ENCODE measurements around the gene ANKRD63. TPM values are rescaled to one million over a fixed set of nuclear protein-coding genes. Genes with fewer than 3 reads are reported as not detected.

Gene ANKRD63
- total and polyA plus RNA-seq, 10 of the 15 experiments (the other 5 are each of a cell fraction or from before 2014, with no cell fraction given), result not detected

DNA sequence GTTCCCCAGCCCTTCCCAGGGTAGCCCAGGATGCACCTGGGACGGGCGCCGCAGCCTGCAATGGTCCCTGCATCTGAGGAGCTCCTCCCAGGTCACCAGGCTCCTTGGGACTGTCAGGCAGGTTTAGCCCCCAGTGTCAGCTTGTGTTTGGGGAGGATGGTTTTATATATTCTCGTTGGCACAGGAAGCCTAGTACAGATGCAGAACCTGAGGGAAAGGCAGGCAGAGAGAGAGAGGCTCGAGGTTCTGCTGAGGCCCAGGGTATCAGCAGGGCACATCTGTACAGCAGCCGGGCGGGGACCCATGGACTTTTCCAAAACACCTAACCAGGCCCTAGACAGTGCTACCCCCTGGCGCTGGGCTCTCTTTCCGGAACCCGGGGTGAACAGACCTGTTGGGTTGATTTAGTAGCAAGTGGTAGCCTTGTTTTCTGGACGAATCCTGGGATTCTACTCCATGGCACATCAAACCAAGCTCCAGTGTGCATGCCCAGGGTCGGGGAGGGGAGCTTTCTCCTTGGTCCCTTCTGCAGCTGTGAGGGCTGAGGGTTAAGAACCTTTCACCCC, 35.4 kb downstream of the ANKRD63 start:
- no peak overlapping the region for H3K27ac ChIP-seq (ENCODE audit: control insufficient read depth, insufficient read depth)
- intact Hi-C loops (cut with micrococcal nuclease; ENCODE audit: unreplicated experiment) (no loop called here), in situ Hi-C loops (cut with MboI) (no loop called here)
- no peaks in the 10 kb centered on the region for H3K79me2 ChIP-seq (ENCODE audit: control insufficient read depth, insufficient read depth, low read length)
- no peak overlapping the region for H3K4me3 ChIP-seq
- H3K27me3 ChIP-seq (replicated peaks in 1 of 2; ENCODE audit: control insufficient read depth in 2 of 2, insufficient read depth in 2 of 2, low read length in 1 of 2), result peaks cover 0 to 6% of the 10 kb centered on the region in 2 experiments; a peak in 2 of 4 replicates
- no TSS peak for BruUV-seq (replicated peaks)
- WGBS (ENCODE audit: insufficient coverage, insufficient replicate concordance, low lambda C conversion rate, missing lambda C conversion rate), result 65% methylated on average over 11 of the region's 12 CpGs
- no peak overlapping the region for H3K9ac ChIP-seq (ENCODE audit: control insufficient read depth, insufficient read depth, low read length)
- no peak overlapping the region for H2AFZ ChIP-seq (ENCODE audit: control insufficient read depth, low read depth, low read length)
- no peaks in the 10 kb centered on the region for H3K36me3 ChIP-seq (ENCODE audit: control insufficient read depth in 2 of 2, insufficient read depth in 2 of 2, low read length in 1 of 2)
- no peak overlapping the region for H3K4me2 ChIP-seq (ENCODE audit: control insufficient read depth, insufficient read depth)
- FAIRE-seq, result no peak
- no peak for DNase-seq (ENCODE audit: low read depth, low spot score)
- ChIA-PET POLR2A (interaction anchor here (0.5 kb wide), 1 partner anchor 62 kb away, joined by 3 read pairs; no protein-coding TSS in a partner anchor), RAD21 (ENCODE audit: unreplicated experiment) (interaction anchor here (1.1 kb wide), 1 partner anchor 202 kb away, joined by 4 read pairs; no protein-coding TSS in a partner anchor), SMC1A (ENCODE audit: uncharacterized antibody, unreplicated experiment) (no interaction called here), CTCF (interaction anchor here (0.6 to 1.0 kb wide), 3 partner anchors 25 to 229 kb away, joined by 3 to 4 read pairs (median 3); no protein-coding TSS in a partner anchor)
- no peak for ATAC-seq
- H3K4me1 ChIP-seq (ENCODE audit: control insufficient read depth, insufficient read depth, low read length), result no peaks in the 10 kb centered on the region
- H4K20me1 ChIP-seq (ENCODE audit: control insufficient read depth, insufficient read depth), result no peaks in the 10 kb centered on the region
- H3K9me3 ChIP-seq (replicated peaks; ENCODE audit: control insufficient read depth, insufficient read depth, low read length), result no peaks in the 10 kb centered on the region
- TF ChIP-seq JUND (IDR thresholded peaks at IDR 0.05; ENCODE audit: low read depth, low read length), result no peak
- TF ChIP-seq, protein P1, sequence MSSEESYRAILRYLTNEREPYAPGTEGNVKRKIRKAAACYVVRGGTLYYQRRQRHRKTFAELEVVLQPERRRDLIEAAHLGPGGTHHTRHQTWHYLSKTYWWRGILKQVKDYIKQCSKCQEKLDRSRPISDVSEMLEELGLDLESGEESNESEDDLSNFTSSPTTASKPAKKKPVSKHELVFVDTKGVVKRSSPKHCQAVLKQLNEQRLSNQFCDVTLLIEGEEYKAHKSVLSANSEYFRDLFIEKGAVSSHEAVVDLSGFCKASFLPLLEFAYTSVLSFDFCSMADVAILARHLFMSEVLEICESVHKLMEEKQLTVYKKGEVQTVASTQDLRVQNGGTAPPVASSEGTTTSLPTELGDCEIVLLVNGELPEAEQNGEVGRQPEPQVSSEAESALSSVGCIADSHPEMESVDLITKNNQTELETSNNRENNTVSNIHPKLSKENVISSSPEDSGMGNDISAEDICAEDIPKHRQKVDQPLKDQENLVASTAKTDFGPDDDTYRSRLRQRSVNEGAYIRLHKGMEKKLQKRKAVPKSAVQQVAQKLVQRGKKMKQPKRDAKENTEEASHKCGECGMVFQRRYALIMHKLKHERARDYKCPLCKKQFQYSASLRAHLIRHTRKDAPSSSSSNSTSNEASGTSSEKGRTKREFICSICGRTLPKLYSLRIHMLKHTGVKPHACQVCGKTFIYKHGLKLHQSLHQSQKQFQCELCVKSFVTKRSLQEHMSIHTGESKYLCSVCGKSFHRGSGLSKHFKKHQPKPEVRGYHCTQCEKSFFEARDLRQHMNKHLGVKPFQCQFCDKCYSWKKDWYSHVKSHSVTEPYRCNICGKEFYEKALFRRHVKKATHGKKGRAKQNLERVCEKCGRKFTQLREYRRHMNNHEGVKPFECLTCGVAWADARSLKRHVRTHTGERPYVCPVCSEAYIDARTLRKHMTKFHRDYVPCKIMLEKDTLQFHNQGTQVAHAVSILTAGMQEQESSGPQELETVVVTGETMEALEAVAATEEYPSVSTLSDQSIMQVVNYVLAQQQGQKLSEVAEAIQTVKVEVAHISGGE (CRISPR knock-in tag; IDR thresholded peaks at IDR 0.05), result no peak
- TF ChIP-seq PAX8 (IDR thresholded peaks at IDR 0.05), result no peak
- no peak for TF ChIP-seq TAF1 (IDR thresholded peaks at IDR 0.05; ENCODE audit: borderline replicate concordance, low read depth, low read length)
- no peak for TF ChIP-seq CREM (IDR thresholded peaks at IDR 0.05; ENCODE audit: low read depth)
- TF ChIP-seq CUX1 (IDR thresholded peaks at IDR 0.05; ENCODE audit: insufficient replicate concordance, low read depth, low read length), result no peak
- no peak for TF ChIP-seq MTA3 (IDR thresholded peaks at IDR 0.05; ENCODE audit: borderline replicate concordance, low read length)
- TF ChIP-seq EED (IDR thresholded peaks at IDR 0.05; ENCODE audit: low read depth), result no peak
- TF ChIP-seq, protein P2, sequence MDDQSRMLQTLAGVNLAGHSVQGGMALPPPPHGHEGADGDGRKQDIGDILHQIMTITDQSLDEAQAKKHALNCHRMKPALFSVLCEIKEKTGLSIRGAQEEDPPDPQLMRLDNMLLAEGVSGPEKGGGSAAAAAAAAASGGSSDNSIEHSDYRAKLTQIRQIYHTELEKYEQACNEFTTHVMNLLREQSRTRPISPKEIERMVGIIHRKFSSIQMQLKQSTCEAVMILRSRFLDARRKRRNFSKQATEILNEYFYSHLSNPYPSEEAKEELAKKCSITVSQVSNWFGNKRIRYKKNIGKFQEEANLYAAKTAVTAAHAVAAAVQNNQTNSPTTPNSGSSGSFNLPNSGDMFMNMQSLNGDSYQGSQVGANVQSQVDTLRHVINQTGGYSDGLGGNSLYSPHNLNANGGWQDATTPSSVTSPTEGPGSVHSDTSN (IDR thresholded peaks at IDR 0.05; ENCODE audit: insufficient replicate concordance, low read depth, low read length), result no peak
- no peak for TF ChIP-seq BRCA1 (IDR thresholded peaks at IDR 0.05; ENCODE audit: low read depth, low read length)
- TF ChIP-seq, protein P3, sequence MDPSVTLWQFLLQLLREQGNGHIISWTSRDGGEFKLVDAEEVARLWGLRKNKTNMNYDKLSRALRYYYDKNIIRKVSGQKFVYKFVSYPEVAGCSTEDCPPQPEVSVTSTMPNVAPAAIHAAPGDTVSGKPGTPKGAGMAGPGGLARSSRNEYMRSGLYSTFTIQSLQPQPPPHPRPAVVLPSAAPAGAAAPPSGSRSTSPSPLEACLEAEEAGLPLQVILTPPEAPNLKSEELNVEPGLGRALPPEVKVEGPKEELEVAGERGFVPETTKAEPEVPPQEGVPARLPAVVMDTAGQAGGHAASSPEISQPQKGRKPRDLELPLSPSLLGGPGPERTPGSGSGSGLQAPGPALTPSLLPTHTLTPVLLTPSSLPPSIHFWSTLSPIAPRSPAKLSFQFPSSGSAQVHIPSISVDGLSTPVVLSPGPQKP (IDR thresholded peaks at IDR 0.05; ENCODE audit: low read depth, low read length), result no peak
- no peak for TF ChIP-seq TARDBP (IDR thresholded peaks at IDR 0.05; ENCODE audit: borderline replicate concordance)
- TF ChIP-seq CEBPB (IDR thresholded peaks at IDR 0.05; ENCODE audit: borderline replicate concordance in 1 of 2, low read depth in 2 of 2, low read length in 2 of 2), result no peak

All from GM12878 (cell line).